Fibroblast of the aortic adventitia (primary cell): Measurements from ENCODE around the gene GYPC. TPM values are rescaled to one million over a fixed set of nuclear protein-coding genes. Genes with fewer than 3 reads are reported as not detected.
A peak's percentile ranks its signal among the peaks of the same experiment; 100 is the strongest.
"Not testable (repeated sequence)": the region's sequence is repeated elsewhere in the genome, so short reads cannot be mapped to it uniquely, and the experiment has no call there.

Experiments
- DNase-seq: peaks from one replicate; pipeline ENCODE4 v3.0.0-alpha.2; 2010; ENCODE audit warnings: low read depth
- H3K4me3 ChIP-seq: 2 replicates; pipeline ENCODE4 v1.5.1; 2011; ENCODE audit warnings: low read depth, mild to moderate bottlenecking, control low read depth, low read length, moderate library complexity
- CTCF ChIP-seq: IDR thresholded peaks from 2 replicates; pipeline ENCODE4 v1.5.1; 2011; ENCODE audit warnings: mild to moderate bottlenecking, low read length, control low read depth, inconsistent platforms; ENCODE audit not compliant: insufficient read depth
- total RNA-seq: library from RNA; depleted of rRNA; stranded (reverse); fragments of >200 nt; gene quantifications from 2 replicates; pipeline ENCODE4 v1.2.3, GENCODE V29; 2012; ENCODE audit warnings: low replicate concordance

The GYPC gene
- total RNA-seq, 1 donor = 62.7 TPM

GRCh38 chr2:126642031-126642430 is 13.9 kb upstream of the GYPC start:
- no peak for DNase-seq
- H3K4me3 ChIP-seq = no peak overlapping the region
- no peak for TF ChIP-seq CTCF

GRCh38 chr2:126643431-126643830 is 12.5 kb upstream of the GYPC start:
- H3K4me3 ChIP-seq = no peak overlapping the region
- DNase-seq = no peak
- no peak for TF ChIP-seq CTCF

- no peak for TF ChIP-seq CTCF
- DNase-seq = no peak
- H3K4me3 ChIP-seq = no peak overlapping the region
These were observed 12.0 kb upstream of the GYPC start for GRCh38 chr2:126643972-126644371.

- TF ChIP-seq CTCF = no peak
- peak; percentile 16 for DNase-seq
- no peak overlapping the region for H3K4me3 ChIP-seq
These were observed 11.2 kb upstream of the GYPC start for GRCh38 chr2:126644630-126645191.

GRCh38 chr2:126645211-126645618 is 10.7 kb upstream of the GYPC start:
- TF ChIP-seq CTCF = no peak
- no peak overlapping the region for H3K4me3 ChIP-seq
- DNase-seq = no peak

- no peak for TF ChIP-seq CTCF
- DNase-seq = no peak
- H3K4me3 ChIP-seq = no peak overlapping the region
These were observed 9.9 kb upstream of the GYPC start for GRCh38 chr2:126646026-126646425.

- not testable (repeated sequence) for DNase-seq, H3K4me3 ChIP-seq
These were observed 8.1 kb upstream of the GYPC start for GRCh38 chr2:126647714-126648344.

- DNase-seq, H3K4me3 ChIP-seq: not testable (repeated sequence)
These were observed 7.6 kb upstream of the GYPC start for GRCh38 chr2:126648345-126648786.
